ENCODE measurements around the gene ZNF500. TPM values are rescaled to one million over a fixed set of nuclear protein-coding genes. Genes with fewer than 3 reads are reported as not detected.
"Not testable (repeated sequence)": the region's sequence is repeated elsewhere in the genome, so short reads cannot be mapped to it uniquely, and the experiment has no call there.

Gene ZNF500
- polyA plus RNA-seq, 1 donor, result 14.3 TPM

- DNase-seq, result no peak
These were observed 20.7 kb downstream of the ZNF500 start for GRCh38 chr16:4746215-4746614.

- DNase-seq, result no peak
These were observed 21.7 kb downstream of the ZNF500 start for GRCh38 chr16:4745274-4745569.

- no peak for DNase-seq
These were observed 22.2 kb downstream of the ZNF500 start for GRCh38 chr16:4744555-4745273.

GRCh38 chr16:4743226-4743878 is 23.6 kb downstream of the ZNF500 start:
- no peak for DNase-seq

- not testable (repeated sequence) for DNase-seq
These were observed 28.6 kb downstream of the ZNF500 start for GRCh38 chr16:4738370-4738769.

GRCh38 chr16:4737545-4737944 is 29.4 kb downstream of the ZNF500 start:
- no peak for DNase-seq

GRCh38 chr16:4736546-4736945 is 30.4 kb downstream of the ZNF500 start:
- DNase-seq, result no peak

- DNase-seq, result peak; percentile 83
These were observed 32.0 kb downstream of the ZNF500 start for GRCh38 chr16:4734730-4735535.

GRCh38 chr16:4734063-4734729 is 32.8 kb downstream of the ZNF500 start, which contains the start of the genes ANKS3 and DNAAF8:
Gene ANKS3 (minus strand): TSS chr16:4734271. CDS start chr16:4730149, 4,122 bp downstream.
Gene DNAAF8 (plus strand): TSS chr16:4734537. CDS start chr16:4736515, 1,978 bp downstream.
- DNase-seq, result peak; percentile 94

- no peak for DNase-seq
These were observed 33.3 kb downstream of the ZNF500 start for GRCh38 chr16:4733747-4734062.

GRCh38 chr16:4733211-4733742 is 33.7 kb downstream of the ZNF500 start:
- no peak for DNase-seq

GRCh38 chr16:4729876-4730275 is 37.1 kb downstream of the ZNF500 start:
- no peak for DNase-seq

- DNase-seq, result no peak
These were observed 38.3 kb downstream of the ZNF500 start for GRCh38 chr16:4728676-4729075.

GRCh38 chr16:4726616-4727015 is 40.3 kb downstream of the ZNF500 start:
- DNase-seq, result no peak

GRCh38 chr16:4724661-4725270 is 42.2 kb downstream of the ZNF500 start:
- DNase-seq, result no peak

GRCh38 chr16:4723071-4723767 is 43.7 kb downstream of the ZNF500 start:
- no peak for DNase-seq

- DNase-seq, result no peak
These were observed 48.5 kb downstream of the ZNF500 start for GRCh38 chr16:4718466-4718865.

GRCh38 chr16:4714996-4715395 is 52.0 kb downstream of the ZNF500 start:
- no peak for DNase-seq

- DNase-seq, result no peak
These were observed 53.1 kb downstream of the ZNF500 start for GRCh38 chr16:4713663-4714501.

- no peak for DNase-seq
These were observed 57.5 kb downstream of the ZNF500 start for GRCh38 chr16:4709481-4709880.
